Measurements from ENCODE around the gene CLSTN2. TPM values are rescaled to one million over a fixed set of nuclear protein-coding genes. Genes with fewer than 3 reads are reported as not detected.

Gene CLSTN2
- total and polyA plus RNA-seq, 4 donors, result 0.09 to 2.2 (median 0.55) TPM

DNA sequence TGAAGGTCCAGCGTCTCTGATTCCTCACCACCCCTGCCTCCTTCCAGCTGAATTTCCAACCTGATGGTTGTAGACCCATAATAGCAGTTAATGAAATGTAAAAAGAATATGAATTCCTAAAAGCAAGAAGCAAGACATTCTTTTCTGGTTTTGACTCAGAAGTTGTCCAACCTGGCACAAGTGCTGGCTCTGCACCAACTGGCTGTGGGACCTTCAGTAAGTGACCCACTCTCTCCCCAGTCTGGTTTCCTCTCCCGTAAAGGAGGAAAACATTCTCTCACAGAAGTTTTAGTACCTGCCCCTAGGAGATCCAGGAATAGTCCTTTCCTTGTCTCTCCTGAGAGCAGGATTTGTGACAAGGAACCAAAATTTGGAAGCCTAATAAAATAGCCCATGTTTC, 506.0 kb downstream of the CLSTN2 start:
- Histone ChIP-seq H3K4me3 (ENCODE audit: low read depth in 1 of 3, low read length in 3 of 3) (no peak overlapping the region), H3K4me1 (ENCODE audit: control insufficient read depth in 4 of 4, insufficient read depth in 4 of 4, low read length in 3 of 4) (no peaks in the 10 kb centered on the region), H3K9me3 (ENCODE audit: control insufficient read depth in 4 of 4, low read length in 3 of 4) (no peaks in the 10 kb centered on the region), H3K27me3 (ENCODE audit: control insufficient read depth in 4 of 4, insufficient read depth in 4 of 4, low read length in 3 of 4) (no peaks in the 10 kb centered on the region), H3K9ac (ENCODE audit: low read depth in 1 of 2, low read length in 2 of 2) (no peak overlapping the region), H3K36me3 (ENCODE audit: control insufficient read depth in 4 of 4, insufficient read depth in 3 of 4, low read depth in 1 of 4, low read length in 3 of 4) (no peaks in the 10 kb centered on the region), H3K27ac (ENCODE audit: low read depth in 1 of 2, low read length in 2 of 2) (no peak overlapping the region)
- TF ChIP-seq RAD21 (IDR thresholded peaks at IDR 0.05) (no peak), RXRA (IDR thresholded peaks at IDR 0.05) (no peak)
- TF ChIP-seq, protein P1, sequence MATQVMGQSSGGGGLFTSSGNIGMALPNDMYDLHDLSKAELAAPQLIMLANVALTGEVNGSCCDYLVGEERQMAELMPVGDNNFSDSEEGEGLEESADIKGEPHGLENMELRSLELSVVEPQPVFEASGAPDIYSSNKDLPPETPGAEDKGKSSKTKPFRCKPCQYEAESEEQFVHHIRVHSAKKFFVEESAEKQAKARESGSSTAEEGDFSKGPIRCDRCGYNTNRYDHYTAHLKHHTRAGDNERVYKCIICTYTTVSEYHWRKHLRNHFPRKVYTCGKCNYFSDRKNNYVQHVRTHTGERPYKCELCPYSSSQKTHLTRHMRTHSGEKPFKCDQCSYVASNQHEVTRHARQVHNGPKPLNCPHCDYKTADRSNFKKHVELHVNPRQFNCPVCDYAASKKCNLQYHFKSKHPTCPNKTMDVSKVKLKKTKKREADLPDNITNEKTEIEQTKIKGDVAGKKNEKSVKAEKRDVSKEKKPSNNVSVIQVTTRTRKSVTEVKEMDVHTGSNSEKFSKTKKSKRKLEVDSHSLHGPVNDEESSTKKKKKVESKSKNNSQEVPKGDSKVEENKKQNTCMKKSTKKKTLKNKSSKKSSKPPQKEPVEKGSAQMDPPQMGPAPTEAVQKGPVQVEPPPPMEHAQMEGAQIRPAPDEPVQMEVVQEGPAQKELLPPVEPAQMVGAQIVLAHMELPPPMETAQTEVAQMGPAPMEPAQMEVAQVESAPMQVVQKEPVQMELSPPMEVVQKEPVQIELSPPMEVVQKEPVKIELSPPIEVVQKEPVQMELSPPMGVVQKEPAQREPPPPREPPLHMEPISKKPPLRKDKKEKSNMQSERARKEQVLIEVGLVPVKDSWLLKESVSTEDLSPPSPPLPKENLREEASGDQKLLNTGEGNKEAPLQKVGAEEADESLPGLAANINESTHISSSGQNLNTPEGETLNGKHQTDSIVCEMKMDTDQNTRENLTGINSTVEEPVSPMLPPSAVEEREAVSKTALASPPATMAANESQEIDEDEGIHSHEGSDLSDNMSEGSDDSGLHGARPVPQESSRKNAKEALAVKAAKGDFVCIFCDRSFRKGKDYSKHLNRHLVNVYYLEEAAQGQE (IDR thresholded peaks at IDR 0.05), result no peak
- WGBS, result 89% methylated on average over 2 of the region's 2 CpGs
- no peak for DNase-seq (ENCODE audit: low spot score)

DNA sequence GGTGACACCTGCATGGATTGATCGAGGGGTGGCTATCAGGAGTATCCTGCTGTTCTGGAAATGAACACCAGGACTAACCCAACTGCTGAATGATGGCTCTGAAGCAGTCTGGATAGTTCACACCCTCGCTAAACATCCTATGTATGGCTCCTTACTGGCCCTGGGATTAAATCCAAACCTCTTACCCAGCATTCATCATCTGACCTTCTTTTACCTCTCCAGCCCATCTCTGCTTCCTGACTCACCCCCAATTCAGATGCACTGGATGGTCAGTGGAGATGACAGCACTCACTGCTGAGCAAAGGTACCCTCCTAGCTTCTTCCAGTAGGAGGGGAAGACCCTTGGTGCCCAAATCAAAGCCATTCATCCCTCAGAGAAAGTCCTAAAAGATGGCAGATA, 507.6 kb downstream of the CLSTN2 start:
- no peaks in the 10 kb centered on the region for H3K4me1 ChIP-seq (ENCODE audit: control insufficient read depth in 4 of 4, insufficient read depth in 4 of 4, low read length in 3 of 4)
- no peaks in the 10 kb centered on the region for H3K9me3 ChIP-seq (ENCODE audit: control insufficient read depth in 4 of 4, low read length in 3 of 4)
- H3K36me3 ChIP-seq (ENCODE audit: control insufficient read depth in 4 of 4, insufficient read depth in 3 of 4, low read depth in 1 of 4, low read length in 3 of 4), result no peaks in the 10 kb centered on the region
- H3K27ac ChIP-seq (ENCODE audit: low read depth in 1 of 2, low read length in 2 of 2), result no peak overlapping the region
- 85% methylated on average over 2 of the region's 2 CpGs for WGBS
- no peaks in the 10 kb centered on the region for H3K27me3 ChIP-seq (ENCODE audit: control insufficient read depth in 4 of 4, insufficient read depth in 4 of 4, low read length in 3 of 4)
- no peak for TF ChIP-seq FOXA2 (IDR thresholded peaks at IDR 0.05)
- TF ChIP-seq RAD21 (IDR thresholded peaks at IDR 0.05), result no peak
- TF ChIP-seq YY1 (IDR thresholded peaks at IDR 0.05), result no peak
- TF ChIP-seq HNF4A (conservative IDR thresholded peaks at IDR 0.05), result no peak
- TF ChIP-seq, protein P2, sequence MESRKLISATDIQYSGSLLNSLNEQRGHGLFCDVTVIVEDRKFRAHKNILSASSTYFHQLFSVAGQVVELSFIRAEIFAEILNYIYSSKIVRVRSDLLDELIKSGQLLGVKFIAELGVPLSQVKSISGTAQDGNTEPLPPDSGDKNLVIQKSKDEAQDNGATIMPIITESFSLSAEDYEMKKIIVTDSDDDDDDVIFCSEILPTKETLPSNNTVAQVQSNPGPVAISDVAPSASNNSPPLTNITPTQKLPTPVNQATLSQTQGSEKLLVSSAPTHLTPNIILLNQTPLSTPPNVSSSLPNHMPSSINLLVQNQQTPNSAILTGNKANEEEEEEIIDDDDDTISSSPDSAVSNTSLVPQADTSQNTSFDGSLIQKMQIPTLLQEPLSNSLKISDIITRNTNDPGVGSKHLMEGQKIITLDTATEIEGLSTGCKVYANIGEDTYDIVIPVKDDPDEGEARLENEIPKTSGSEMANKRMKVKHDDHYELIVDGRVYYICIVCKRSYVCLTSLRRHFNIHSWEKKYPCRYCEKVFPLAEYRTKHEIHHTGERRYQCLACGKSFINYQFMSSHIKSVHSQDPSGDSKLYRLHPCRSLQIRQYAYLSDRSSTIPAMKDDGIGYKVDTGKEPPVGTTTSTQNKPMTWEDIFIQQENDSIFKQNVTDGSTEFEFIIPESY (IDR thresholded peaks at IDR 0.05), result no peak
- TF ChIP-seq NR2F2 (IDR thresholded peaks at IDR 0.05), result no peak
- TF ChIP-seq, protein P3, sequence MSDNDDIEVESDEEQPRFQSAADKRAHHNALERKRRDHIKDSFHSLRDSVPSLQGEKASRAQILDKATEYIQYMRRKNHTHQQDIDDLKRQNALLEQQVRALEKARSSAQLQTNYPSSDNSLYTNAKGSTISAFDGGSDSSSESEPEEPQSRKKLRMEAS (IDR thresholded peaks at IDR 0.05), result no peak
- H3K4me3 ChIP-seq (ENCODE audit: low read depth in 1 of 3, low read length in 3 of 3), result no peak overlapping the region
- DNase-seq (ENCODE audit: low spot score), result no peak
- no peak overlapping the region for H3K9ac ChIP-seq (ENCODE audit: low read depth in 1 of 2, low read length in 2 of 2)

DNA sequence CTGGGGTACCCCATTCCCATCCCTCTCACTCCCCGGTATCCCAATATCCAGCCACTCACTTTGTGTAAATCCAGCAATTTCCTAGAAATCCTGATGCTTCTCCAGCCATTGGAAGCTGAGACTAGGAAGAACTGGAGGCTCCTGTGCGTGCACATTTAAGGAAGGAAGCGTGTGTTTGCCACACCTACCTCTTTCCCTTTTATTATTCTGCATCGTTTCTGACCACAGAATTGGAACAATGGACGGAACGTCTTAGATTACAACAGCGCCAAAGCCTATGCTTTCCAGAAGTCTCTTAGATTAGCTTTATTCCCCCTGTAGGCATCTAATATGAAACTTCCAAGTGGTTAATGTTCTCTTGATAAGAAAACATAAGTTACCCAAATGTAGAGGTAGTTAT, 508.1 kb downstream of the CLSTN2 start:
- Histone ChIP-seq H3K9me3 (ENCODE audit: control insufficient read depth in 4 of 4, low read length in 3 of 4) (no peaks in the 10 kb centered on the region), H3K27ac (ENCODE audit: low read depth in 1 of 2, low read length in 2 of 2) (no peak overlapping the region), H3K4me3 (ENCODE audit: low read depth in 1 of 3, low read length in 3 of 3) (no peak overlapping the region), H3K36me3 (ENCODE audit: control insufficient read depth in 4 of 4, insufficient read depth in 3 of 4, low read depth in 1 of 4, low read length in 3 of 4) (no peaks in the 10 kb centered on the region), H3K27me3 (ENCODE audit: control insufficient read depth in 4 of 4, insufficient read depth in 4 of 4, low read length in 3 of 4) (no peaks in the 10 kb centered on the region), H3K4me1 (ENCODE audit: control insufficient read depth in 4 of 4, insufficient read depth in 4 of 4, low read length in 3 of 4) (no peaks in the 10 kb centered on the region), H3K9ac (ENCODE audit: low read depth in 1 of 2, low read length in 2 of 2) (no peak overlapping the region)
- TF ChIP-seq SP1 (IDR thresholded peaks at IDR 0.05) (no peak), RAD21 (IDR thresholded peaks at IDR 0.05) (no peak), JUND (IDR thresholded peaks at IDR 0.05) (no peak), YY1 (IDR thresholded peaks at IDR 0.05) (no peak), HNF4A (conservative IDR thresholded peaks at IDR 0.05) (no peak), FOXA2 (IDR thresholded peaks at IDR 0.05) (no peak), HNF4G (IDR thresholded peaks at IDR 0.05) (no peak)
- TF ChIP-seq, protein P1 (IDR thresholded peaks at IDR 0.05), result no peak
- TF ChIP-seq, protein P2 (IDR thresholded peaks at IDR 0.05), result no peak
- TF ChIP-seq, protein P4, sequence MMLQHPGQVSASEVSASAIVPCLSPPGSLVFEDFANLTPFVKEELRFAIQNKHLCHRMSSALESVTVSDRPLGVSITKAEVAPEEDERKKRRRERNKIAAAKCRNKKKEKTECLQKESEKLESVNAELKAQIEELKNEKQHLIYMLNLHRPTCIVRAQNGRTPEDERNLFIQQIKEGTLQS (IDR thresholded peaks at IDR 0.05), result no peak
- TF ChIP-seq, protein P5, sequence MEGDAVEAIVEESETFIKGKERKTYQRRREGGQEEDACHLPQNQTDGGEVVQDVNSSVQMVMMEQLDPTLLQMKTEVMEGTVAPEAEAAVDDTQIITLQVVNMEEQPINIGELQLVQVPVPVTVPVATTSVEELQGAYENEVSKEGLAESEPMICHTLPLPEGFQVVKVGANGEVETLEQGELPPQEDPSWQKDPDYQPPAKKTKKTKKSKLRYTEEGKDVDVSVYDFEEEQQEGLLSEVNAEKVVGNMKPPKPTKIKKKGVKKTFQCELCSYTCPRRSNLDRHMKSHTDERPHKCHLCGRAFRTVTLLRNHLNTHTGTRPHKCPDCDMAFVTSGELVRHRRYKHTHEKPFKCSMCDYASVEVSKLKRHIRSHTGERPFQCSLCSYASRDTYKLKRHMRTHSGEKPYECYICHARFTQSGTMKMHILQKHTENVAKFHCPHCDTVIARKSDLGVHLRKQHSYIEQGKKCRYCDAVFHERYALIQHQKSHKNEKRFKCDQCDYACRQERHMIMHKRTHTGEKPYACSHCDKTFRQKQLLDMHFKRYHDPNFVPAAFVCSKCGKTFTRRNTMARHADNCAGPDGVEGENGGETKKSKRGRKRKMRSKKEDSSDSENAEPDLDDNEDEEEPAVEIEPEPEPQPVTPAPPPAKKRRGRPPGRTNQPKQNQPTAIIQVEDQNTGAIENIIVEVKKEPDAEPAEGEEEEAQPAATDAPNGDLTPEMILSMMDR (IDR thresholded peaks at IDR 0.05; ENCODE audit: low read depth, low read length, missing input control), result no peak
- WGBS, result 69% methylated on average over 7 of the region's 7 CpGs
- DNase-seq (ENCODE audit: low spot score), result no peak
